Neural crest cell (in vitro differentiated cells): ENCODE data around the gene ENO2. TPM values are rescaled to one million over a fixed set of nuclear protein-coding genes. Genes with fewer than 3 reads are reported as not detected.

ENCODE experiments used
- DNase-seq: peaks from one replicate; pipeline ENCODE4 v3.0.0; 2021; ENCODE audit warnings: low read depth, mixed read lengths, low spot score
- H3K27ac Mint-ChIP-seq: one replicate; pipeline ENCODE4 v1.8.0; 2021; ENCODE audit warnings: mild to moderate bottlenecking, mixed read lengths; ENCODE audit not compliant: unreplicated experiment
- H3K27me3 Mint-ChIP-seq: 2 replicates; pipeline ENCODE4 v1.8.0; 2021; ENCODE audit warnings: low read depth, mild to moderate bottlenecking, mixed read lengths
- H3K36me3 Mint-ChIP-seq: 2 replicates; pipeline ENCODE4 v1.8.0; 2021; ENCODE audit warnings: low read depth, mild to moderate bottlenecking, mixed read lengths
- H3K4me1 Mint-ChIP-seq: 2 replicates; pipeline ENCODE4 v1.8.0; 2021; ENCODE audit warnings: mixed read lengths
- H3K4me3 Mint-ChIP-seq: one replicate; pipeline ENCODE4 v1.8.0; 2021; ENCODE audit warnings: mild to moderate bottlenecking, mixed read lengths
- H3K9me3 Mint-ChIP-seq: 2 replicates; pipeline ENCODE4 v1.8.0; 2021; ENCODE audit warnings: mixed read lengths
- CTCF ChIP-seq: fragments of 200-600 bp; sonication (generic); conservative IDR thresholded peaks from 2 replicates; pipeline ENCODE4 v1.5.0; 2021; ENCODE audit warnings: antibody characterized with exemption, mild to moderate bottlenecking
- total RNA-seq: library from RNA; stranded (reverse); gene quantifications from 2 replicates; pipeline ENCODE4 v1.2.1, GENCODE V29; 2021

ENO2 gene
- total RNA-seq, 1 donor from 2014 or later: 68.4 TPM

- Mint-ChIP-seq H3K4me3 (no peak overlapping the region), H3K27ac (no peak overlapping the region), H3K4me1 (peaks cover 12% of the 10 kb centered on the region), H3K36me3 (no peaks in the 10 kb centered on the region), H3K9me3 (no peaks in the 10 kb centered on the region), H3K27me3 (no peaks in the 10 kb centered on the region)
- no peak for DNase-seq
- no peak for TF ChIP-seq CTCF
These were observed 41.8 kb downstream of the ENO2 start for GRCh38 chr12:6956021-6956727.

GRCh38 chr12:6957151-6957701, 42.8 kb downstream of the ENO2 start:
- Mint-ChIP-seq H3K36me3 (no peaks in the 10 kb centered on the region), H3K4me1 (peaks cover 22% of the 10 kb centered on the region), H3K27ac (no peak overlapping the region), H3K4me3 (no peak overlapping the region), H3K27me3 (no peaks in the 10 kb centered on the region), H3K9me3 (no peaks in the 10 kb centered on the region)
- no peak for DNase-seq
- no peak for TF ChIP-seq CTCF

GRCh38 chr12:6957741-6958608, 43.6 kb downstream of the ENO2 start:
- no peak overlapping the region for H3K4me3 Mint-ChIP-seq
- no peak overlapping the region for H3K27ac Mint-ChIP-seq
- no peak for TF ChIP-seq CTCF
- no peaks in the 10 kb centered on the region for H3K27me3 Mint-ChIP-seq
- H3K36me3 Mint-ChIP-seq: no peaks in the 10 kb centered on the region
- DNase-seq: no peak
- H3K4me1 Mint-ChIP-seq: peaks cover 17% of the 10 kb centered on the region
- H3K9me3 Mint-ChIP-seq: no peaks in the 10 kb centered on the region

GRCh38 chr12:6958609-6959057, 44.3 kb downstream of the ENO2 start:
- Mint-ChIP-seq H3K27ac (no peak overlapping the region), H3K36me3 (no peaks in the 10 kb centered on the region), H3K4me3 (no peak overlapping the region), H3K9me3 (no peaks in the 10 kb centered on the region), H3K27me3 (no peaks in the 10 kb centered on the region), H3K4me1 (peaks cover 17% of the 10 kb centered on the region)
- TF ChIP-seq CTCF: no peak
- DNase-seq: no peak

- no peaks in the 10 kb centered on the region for H3K27me3 Mint-ChIP-seq
- H3K27ac Mint-ChIP-seq: no peak overlapping the region
- no peaks in the 10 kb centered on the region for H3K9me3 Mint-ChIP-seq
- DNase-seq: no peak
- no peak for TF ChIP-seq CTCF
- no peaks in the 10 kb centered on the region for H3K36me3 Mint-ChIP-seq
- H3K4me1 Mint-ChIP-seq: peaks cover 13% of the 10 kb centered on the region
- no peak overlapping the region for H3K4me3 Mint-ChIP-seq
These were observed 44.9 kb downstream of the ENO2 start for GRCh38 chr12:6959058-6959804.
